Panc1 (cell line): ENCODE results near the gene FFAR3.

Source experiments
- CTCF ChIP-seq: fragments of 450-650 bp; IDR thresholded peaks from 2 replicates; pipeline ENCODE4 v1.5.1; 2017; ENCODE audit warnings: mild to moderate bottlenecking
- SIN3A ChIP-seq: IDR thresholded peaks from 2 replicates; pipeline ENCODE4 v1.6.1; 2012; ENCODE audit warnings: low read depth, mild to moderate bottlenecking, low read length, moderate library complexity, borderline replicate concordance; ENCODE audit not compliant: insufficient read depth

GRCh38 chr19:35408284-35409171 lies 50.3 kb downstream of the FFAR3 start:
- TF ChIP-seq CTCF (no peak), SIN3A (no peak)
